Endometrium (tissue), 2 donors: ENCODE data around the gene MBD5.

Experiments used
- FAIRE-seq: peaks from 2 replicates; lab custom pipeline; 2012; peaks lifted over from hg19 to GRCh38; lab: Jason Lieb, UNC
- donor health status: control.
- donor health status: control.

The MBD5 gene

DNA sequence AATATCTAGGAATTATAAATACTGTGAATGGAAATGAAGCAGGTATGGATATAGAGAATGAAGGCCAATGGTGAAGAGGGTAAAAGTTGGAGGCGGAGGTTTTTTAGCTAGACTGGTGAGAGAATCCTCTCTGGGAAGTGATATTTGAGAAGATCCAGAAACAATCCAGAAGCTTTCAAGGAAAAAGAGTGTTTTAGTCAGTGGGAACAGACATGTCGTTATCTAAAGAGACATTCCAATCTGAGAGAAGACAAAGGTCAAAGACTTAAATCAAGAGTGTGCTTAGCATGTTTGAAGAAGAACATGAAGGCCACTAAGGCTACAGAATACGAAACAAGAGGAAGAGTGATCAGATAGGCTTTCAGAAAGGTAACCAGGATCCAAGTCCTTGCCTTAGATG is 211.0 kb downstream of the MBD5 start:
- FAIRE-seq, result no peak

DNA sequence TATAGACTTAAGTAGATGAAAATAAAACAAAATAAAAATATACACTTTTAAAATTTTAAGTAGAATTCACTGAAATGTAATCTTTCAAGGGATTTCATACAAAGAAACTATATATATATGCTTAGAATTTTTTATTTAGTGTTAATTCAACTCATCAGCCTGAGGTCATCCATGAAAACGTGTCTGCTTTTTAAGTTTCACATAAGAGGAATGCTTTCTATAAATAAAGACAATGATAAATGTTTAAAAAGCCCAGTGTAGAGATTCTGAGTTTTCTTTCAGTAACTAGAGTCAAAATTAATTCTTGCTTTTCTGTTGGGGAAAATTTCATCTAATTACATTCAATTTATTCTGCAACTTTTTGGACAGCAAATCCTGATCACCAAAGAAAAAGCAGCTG is 213.3 kb downstream of the MBD5 start:
- FAIRE-seq, result no peak

DNA sequence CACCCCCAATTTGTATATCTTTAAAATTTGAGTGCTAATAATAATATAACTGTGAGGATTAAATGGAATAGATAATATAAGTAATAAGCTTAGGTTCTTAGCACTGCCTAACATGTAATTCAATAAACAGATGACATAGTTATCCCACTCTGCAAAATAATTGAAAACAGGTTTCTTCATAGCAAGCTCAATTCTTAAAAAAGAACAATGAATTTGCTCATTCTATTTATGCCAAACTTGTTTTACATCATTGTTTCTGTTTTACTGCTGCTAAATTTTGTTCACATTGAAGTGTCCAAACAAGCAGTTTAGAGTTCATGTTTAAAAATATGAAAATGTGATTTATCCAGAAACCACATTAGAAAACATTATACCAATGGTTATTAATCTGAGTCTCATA is 217.0 kb downstream of the MBD5 start:
- no peak for FAIRE-seq

DNA sequence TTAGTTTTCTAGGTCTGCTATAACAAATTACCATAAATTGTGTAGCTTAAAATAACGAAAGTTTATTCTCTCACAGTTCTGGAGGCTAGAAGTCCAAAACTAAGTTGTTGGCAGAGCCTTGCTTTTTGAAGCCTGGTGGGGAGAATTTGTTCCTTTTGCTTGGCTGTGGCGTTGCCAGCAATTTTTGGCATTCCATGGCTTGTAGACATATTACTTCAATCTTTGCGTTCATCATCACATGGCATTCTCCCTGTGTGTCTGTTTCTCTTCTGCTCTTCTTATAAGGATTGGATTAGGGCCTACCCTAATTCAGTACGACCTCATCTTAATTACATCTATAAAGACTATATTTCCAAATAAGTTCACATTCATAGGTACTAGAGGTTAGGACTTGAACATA is 217.7 kb downstream of the MBD5 start:
- no peak for FAIRE-seq

DNA sequence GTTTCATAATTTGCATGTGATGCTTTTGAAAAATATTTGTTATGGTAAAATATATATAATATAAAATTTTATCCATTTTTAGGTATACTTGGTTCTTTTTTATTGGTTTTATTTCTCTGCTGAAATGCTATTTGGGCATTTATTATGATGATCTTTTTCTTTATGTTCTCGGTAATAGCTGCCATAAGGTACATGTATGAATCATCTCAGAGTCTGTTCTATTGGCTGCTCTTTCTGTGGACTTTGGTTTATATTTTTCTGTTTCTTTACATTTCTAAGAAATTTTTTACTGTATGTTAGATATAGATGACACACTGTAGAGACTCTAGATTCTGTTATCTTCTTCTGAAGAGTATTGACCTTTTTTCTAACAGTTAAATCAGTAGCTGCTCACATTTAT is 219.9 kb downstream of the MBD5 start:
- no peak for FAIRE-seq

DNA sequence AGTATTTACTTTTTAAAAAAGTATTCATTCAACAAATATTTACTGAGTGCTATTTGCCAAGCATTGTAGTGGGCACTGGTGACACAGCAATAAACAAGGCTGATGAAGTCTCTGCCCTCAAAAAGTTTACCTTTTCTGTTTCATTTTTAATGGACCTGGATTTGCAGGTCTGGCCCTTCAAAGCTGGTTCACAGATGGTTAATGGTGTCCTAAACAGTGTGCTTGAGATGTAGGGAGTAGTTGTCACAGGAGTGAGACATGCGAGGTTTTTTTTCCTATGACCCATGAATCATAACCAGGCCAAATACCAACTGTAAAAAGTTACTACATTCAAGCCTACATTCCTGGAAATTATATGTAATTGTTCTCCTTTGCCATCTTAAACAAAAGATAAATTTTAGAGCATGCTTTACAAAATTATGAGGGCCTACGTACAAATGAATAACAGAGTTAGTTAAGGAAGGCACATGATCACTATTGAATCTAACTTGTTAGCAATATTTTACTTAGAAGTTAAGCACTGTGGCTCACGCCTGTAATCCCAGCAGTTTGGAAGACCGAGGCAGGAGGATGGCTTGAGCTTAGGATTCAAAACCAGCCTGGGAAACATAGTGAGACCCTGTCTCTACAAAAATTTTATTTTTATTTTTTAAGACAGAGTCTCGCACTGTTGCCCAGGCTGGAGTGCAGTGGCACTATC is 223.9 kb downstream of the MBD5 start:
- FAIRE-seq, result no peak

DNA sequence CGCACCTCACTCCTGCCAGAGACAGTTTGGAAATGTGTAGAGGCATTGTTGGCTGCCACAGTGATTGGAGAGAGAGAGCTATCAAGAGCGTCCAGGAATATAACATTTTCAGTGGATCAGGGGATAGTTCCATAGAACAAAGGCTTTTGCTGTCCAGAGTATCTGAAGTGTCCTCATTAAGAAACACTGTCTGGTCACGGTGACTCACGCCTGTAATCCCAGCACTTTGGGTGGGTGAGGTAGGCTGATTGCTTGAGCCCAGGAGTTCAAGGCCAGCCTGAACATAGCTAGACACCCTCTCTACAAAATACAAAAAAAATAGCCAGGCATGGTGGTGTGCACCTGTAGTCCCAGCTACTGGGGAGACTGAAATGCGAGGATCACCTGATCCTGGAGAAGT is 231.1 kb downstream of the MBD5 start:
- FAIRE-seq, result no peak

DNA sequence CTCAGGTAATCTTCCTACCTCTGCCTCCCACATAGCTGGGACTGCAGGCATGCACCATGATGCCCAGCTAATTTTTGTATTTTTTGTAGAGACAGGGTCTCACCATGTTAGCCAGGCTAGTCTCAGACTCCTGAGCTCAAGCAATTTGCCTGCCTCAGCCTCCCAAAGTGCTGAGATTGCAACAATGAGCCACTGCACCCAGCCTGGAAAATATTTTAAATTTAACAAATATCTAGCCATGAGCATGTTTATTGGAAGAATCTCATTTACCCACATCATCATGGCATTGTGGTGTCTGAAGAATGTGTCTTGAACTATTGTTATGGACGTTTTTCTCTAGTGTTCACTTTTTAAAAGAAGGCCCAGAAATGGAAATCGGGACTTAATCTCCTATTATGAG is 231.8 kb downstream of the MBD5 start:
- FAIRE-seq, result no peak

DNA sequence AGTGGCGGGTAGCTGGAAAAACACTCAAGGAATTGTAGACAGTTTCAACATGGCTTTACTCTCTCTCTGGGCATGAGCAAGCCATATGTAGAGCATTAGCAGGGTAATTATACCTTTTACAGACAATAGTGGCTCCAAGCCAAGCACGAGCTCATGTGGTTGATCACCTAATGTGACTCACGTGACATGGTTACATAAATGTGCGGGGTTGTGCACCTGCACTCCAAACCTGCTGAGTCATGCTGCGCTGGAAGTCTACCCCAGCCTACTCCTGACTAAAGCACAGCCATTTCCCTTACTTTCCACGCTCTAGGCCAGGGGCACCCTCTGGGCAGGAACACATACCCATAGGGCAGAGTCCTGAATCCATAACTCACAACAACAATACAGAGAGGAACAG is 232.8 kb downstream of the MBD5 start:
- no peak for FAIRE-seq

DNA sequence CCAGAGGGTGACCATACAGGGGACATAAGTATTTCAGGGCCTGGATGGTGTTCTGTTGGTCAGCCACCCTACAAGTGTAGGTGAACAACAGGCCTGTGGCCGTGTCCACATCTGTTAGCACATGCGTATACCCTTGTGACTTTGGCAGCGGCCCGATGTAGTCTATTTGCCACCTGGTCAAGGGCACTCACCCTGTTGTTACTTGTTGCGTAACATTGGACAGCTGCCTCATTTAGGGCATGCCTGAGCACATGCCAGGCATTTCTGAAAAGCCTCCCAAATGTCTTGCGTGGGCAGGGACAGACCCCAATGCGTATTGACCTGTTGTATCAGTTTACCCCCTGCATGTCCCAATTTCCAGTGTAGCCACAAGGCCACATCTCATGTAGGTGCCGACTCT is 235.0 kb downstream of the MBD5 start:
- FAIRE-seq, result no peak

DNA sequence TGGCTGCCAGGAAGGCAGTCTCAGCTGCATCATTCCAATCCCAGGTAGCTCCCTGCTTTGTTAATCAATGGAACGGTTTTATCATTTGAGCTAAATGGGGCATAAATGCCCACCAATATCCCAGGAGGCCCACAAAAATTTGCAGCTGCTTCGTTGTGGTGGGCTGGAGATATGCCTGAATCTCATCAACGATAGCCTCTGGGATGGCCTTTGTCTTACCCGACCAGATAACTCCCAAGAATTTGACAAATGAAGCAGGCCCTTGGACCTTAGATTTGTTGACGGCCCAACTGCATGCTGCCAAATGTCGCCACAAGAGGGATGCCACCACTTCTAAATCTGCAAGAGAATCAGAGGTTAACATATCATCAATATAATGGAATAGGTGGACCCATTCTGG is 236.4 kb downstream of the MBD5 start:
- no peak for FAIRE-seq

DNA sequence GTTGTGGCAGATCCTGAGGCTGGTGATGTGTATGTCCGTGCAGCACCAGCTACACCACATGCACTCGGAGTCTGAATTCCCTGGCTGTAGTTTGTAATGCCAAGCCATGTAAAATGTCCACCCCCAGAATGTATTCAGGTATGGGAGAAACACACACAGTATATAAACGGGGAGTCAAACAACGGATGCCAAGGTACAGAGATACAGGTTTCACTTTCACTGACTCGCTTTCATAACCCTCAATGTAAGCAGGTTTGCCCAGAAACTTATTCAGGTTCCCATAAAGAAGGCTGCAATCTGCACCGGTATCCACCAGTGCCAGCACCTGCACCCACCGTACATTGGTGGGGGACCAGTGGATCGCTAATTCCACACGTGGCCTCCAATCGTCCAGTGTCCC is 237.2 kb downstream of the MBD5 start:
- FAIRE-seq, result no peak

DNA sequence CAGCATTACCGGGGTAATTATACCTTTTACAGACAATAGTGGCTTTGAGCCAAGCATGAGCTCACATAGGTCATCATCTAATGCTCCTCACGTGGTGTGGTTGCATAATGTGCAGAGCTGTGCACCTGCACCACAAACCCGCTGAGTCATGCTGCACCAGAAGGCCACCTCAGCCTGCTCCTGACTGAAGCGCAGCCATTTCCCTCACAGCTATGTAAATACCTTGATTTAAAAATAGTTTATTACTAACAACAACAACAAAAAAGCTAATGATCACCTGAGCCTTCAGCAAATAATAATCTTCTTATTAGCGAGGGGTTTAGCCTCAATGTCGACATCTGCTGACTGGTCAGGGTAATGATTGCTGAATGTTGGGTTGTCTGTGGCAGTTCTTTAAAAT is 238.8 kb downstream of the MBD5 start:
- no peak for FAIRE-seq

DNA sequence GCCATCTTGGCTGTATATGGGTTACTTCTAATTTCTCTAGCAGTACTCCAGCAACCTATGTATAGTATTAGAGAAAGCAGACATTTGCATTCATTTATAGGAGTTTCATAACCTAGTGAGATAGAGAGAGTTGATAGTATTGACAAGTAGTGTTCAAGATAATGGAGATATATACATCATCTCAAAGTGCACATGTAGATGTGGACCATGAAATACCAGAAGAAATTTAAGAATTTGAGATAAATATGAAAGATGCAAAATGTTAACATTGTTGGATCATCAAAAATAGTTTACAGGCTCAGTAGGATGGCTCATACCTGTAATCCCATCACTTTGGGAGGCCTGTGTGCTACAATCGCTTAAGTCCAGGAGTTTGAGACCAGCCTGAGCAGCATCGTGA is 243.0 kb downstream of the MBD5 start:
- FAIRE-seq, result no peak

DNA sequence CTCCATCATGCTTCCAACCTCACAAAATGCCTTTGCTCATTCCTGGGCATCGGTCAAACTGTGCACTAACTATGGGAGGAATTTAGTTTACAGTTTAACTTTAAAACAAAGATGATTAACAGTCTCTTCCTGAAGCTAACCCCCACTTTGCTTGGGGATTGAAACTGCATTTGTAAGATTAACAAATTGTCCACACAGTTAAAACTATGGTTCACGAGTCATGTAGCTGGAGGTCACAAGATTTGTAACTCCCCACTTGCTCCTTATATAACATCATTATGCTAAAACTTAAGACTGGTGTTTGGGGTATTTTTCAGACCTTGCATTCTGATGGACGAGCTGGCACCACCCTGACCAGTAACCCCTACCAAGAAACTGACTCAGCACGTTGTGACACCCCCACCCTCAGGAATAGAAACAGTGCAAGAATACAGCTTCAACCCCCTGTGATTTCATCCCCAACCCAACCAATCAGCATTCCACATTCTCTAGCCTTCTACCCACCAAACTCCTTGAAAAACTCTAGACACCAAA is 252.3 kb downstream of the MBD5 start:
- peak; percentile 15 for FAIRE-seq

DNA sequence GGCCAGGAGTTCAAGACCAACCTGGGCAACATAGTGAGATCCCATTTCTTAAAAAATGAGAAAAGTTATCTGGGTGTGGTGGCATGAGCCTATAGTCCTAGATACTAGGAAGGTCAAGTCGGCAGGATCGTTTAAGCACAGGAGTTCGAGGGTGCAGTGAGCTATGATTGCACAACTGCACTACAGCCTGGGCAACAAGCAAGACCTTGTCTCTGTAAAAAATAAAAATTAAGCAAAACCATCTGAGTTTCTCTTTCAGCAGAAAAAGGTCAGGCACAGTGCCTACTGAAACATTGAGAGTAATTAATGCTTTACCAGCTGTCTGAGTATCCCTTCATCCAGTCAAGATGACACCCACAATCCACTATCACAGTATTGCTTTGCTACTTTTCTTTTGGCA is 258.3 kb downstream of the MBD5 start:
- FAIRE-seq, result no peak

DNA sequence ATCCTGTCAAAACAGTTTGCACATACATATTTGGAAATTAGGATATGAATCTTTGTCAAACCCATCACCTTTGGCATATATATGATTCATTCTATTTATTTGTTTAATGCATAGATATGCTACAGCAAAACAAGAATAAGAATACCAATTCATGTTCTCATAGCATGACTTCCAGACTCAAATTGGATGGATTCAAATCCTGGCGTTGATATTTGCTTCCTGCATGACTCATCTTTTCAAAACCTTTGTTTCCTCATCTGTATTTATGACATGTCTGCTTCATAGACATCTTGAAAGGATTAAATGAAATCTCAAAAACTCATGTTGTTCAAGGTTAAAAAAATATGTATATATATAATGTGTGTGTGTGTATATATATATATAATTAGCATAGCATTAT is 261.3 kb downstream of the MBD5 start:
- no peak for FAIRE-seq

DNA sequence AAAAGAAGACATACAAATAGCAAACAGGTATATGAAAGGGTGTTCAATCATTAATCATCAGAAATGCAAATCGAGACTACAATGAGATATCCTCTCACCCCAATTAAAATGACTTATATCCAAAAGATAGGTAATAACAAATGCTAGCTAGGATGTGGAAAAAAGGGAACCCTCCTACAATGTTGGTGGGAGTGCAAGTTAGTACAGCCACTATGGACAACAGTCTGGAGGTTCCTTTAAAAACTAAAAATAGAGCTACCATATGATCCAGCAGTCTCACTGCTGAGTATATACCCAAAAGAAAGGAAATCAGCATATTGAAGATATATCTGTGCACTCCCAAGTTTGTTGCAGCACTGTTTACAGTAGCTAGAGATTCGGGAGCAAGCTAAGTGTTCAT is 271.5 kb downstream of the MBD5 start:
- no peak for FAIRE-seq

DNA sequence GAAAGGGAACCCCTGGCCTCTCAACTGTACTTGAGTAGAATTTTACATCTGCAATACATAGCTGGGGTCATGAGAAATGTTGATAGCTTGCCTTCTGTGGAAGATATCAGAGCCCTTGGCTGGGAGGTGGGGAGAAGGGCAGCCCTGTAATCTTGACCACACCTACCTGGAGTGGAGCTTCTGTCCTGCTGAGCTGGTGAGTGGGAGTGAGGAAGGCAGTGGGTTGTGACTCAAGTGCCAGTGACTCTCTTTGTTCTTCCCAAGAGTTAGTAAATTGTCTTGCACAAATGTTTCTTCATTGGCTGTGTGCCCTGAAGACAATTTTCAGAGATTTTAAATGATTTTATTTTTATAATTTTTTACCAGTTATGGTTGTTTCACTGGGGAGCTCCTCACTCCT is 277.3 kb downstream of the MBD5 start:
- no peak for FAIRE-seq

DNA sequence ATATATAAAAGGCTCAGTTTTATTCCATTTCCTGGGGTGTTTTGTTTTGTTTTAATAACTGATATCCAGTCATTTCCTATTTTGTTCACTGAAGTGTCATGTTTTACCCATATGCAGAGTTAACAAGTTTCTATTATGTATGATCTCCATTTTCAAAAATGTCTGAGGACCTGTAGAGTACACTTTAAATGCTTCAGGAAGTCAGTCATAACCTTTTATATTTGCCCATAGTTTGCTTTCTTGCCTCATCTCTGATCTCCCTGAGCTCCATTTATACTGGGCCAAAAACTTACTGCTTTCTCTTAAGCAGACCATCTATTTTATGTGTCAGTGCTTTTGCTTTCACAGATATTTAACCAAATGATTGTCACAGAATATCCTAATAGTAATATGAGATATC is 278.7 kb downstream of the MBD5 start:
- no peak for FAIRE-seq

DNA sequence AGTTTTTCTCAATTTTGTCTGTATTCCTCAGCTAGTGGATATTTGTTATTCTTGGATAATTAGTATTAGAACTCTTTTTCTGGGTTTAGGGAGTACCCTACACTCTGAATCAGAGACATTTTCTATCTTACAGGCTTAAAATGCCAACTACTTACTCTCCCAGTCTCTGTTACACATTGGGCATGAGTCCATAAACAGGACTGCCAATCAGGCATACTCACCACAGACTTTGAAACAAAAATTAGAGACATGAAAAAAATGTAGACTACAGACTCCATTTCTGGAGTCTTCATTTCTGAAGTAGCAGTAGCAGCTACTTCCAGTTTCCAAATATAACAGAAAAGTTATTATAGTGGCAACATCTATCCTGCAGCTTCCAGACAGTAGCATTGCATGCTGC is 279.7 kb downstream of the MBD5 start:
- FAIRE-seq, result no peak

DNA sequence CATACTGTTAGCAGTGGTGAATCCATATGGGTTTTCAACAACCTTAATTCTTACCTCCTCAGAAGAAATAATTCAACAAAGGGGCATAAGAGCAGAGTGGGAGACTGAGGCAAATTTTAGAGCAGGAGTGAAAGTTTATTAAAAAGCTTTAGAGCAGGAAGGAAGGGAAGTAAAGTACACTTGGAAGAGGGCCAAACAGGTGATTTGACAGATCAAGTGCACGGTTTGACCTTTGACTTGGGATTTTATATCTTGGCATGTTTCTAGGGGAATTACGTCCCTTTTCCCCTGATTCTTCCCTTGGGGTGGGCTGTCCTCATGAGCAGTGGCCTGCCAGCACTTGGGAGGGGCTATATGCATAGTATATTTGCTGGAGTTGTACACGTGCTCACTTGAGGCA is 280.5 kb downstream of the MBD5 start:
- no peak for FAIRE-seq

DNA sequence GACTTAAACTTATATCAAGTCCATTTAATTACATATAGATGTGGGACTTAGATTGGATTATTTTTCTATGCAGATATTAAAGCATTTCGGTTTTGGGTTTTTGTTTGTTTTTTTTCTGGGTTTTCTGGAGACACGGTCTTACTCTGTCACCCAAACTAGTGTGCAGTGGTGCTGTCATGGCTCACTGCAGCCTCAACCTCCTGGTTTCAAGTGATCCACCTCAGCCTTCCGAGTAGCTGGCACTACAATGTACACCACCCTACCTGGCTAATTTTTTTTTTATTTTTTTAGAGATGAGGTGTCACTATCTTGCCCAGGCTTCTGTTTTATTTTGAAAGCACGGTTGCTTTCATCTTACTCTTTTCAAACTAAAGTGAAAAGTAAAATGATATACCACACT is 281.6 kb downstream of the MBD5 start:
- FAIRE-seq, result no peak

DNA sequence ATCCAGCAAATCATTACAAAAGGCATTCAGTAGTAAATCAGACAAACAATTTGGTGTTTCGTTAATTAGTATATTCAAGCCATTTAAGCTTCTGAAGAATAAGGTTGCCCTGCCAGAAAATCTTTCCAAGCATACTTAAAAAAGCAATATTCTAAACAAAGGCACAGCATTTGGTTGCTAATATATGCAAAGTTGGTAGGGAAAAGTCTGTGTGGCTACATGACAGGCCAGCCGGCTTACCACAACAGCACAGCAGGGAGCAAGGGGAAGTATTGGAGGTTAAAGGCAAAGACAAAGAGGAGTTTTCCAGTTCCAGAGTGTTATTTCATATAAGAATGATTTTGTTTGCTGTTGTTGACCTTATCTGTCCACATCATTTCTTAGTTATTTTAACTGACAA is 282.3 kb downstream of the MBD5 start:
- FAIRE-seq, result no peak

DNA sequence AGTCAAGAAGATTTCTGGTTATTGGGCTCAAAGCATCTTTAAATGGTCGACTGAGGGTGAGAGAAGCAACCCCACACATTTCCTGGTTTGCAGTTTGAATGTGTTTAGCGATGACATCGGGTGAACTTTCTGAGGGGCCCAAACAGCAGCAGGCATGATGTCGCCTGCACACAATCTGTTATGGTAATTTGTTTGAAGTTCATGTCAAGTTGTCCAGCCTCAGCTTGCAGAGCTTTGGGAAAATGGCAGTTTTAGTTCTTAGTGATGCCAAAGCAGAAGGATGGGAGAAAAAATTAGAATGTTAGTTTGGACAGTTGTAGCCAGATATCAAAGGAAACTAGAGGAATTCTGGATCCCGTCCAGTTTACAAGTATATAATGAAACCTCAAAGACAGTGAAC is 284.6 kb downstream of the MBD5 start:
- no peak for FAIRE-seq
